ENCODE data around the gene GLIS2.
A peak's percentile ranks its signal among the peaks of the same experiment; 100 is the strongest.

The GLIS2 gene

DNA sequence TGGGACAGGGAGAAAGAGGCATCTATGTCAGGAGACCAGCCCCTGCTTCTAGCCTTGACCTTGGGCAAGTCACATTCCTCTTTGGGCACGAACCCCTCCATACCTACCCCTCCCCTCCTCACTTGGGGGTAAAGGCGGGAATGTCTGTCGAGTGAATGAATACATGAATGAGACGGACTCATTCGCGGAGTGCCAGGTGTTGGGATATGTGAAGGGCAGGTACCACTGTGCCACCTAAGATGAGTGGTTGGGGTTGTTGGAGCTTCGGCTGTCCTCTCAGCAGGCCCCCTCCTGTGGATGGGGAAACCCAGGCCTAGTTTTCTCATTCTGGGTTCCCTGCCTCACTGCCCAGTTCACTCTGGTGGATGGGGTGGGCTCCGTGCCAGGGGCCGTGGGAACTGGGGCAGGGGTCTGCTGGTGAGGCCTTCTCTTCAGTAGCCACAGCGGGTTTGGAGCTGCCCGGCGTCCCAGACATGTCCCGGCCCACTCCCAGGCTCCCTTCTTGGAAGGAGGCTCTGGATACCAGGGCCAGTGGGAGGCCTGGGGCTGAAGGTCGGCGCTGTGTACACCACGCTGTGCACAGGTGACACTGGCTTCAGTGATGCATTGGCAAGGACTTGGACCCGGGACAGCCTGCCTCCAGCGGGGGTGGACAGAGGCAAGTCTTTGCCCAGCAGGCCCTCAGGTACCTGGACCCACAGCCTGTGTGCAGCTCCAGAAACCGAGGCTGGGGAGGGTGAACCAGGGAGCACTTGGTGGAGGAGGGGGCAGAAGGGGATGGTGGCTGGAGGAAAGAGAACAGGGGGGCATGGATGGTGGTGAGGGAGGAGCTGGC, 5.6 kb downstream of the GLIS2 start:
- Histone ChIP-seq H3K4me1 (peaks cover 46% of the 10 kb centered on the region), H3K27me3 (ENCODE audit: control insufficient read depth, insufficient read depth, low read length) (no peaks in the 10 kb centered on the region), H3K9me3 (ENCODE audit: control insufficient read depth, low read length) (no peaks in the 10 kb centered on the region), H3K9ac (no peak overlapping the region), H2AFZ (no peak overlapping the region), H3K79me2 (peaks cover 83% of the 10 kb centered on the region), H3K27ac (no peak overlapping the region), H3K4me3 (ENCODE audit: low read depth, low read length) (no peak overlapping the region), H3K36me3 (ENCODE audit: control insufficient read depth, insufficient read depth, low read length) (no peaks in the 10 kb centered on the region), H3K4me2 (ENCODE audit: low read length) (no peak overlapping the region)
- TF ChIP-seq, protein P1, sequence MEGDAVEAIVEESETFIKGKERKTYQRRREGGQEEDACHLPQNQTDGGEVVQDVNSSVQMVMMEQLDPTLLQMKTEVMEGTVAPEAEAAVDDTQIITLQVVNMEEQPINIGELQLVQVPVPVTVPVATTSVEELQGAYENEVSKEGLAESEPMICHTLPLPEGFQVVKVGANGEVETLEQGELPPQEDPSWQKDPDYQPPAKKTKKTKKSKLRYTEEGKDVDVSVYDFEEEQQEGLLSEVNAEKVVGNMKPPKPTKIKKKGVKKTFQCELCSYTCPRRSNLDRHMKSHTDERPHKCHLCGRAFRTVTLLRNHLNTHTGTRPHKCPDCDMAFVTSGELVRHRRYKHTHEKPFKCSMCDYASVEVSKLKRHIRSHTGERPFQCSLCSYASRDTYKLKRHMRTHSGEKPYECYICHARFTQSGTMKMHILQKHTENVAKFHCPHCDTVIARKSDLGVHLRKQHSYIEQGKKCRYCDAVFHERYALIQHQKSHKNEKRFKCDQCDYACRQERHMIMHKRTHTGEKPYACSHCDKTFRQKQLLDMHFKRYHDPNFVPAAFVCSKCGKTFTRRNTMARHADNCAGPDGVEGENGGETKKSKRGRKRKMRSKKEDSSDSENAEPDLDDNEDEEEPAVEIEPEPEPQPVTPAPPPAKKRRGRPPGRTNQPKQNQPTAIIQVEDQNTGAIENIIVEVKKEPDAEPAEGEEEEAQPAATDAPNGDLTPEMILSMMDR (IDR thresholded peaks at IDR 0.05), result no peak

DNA sequence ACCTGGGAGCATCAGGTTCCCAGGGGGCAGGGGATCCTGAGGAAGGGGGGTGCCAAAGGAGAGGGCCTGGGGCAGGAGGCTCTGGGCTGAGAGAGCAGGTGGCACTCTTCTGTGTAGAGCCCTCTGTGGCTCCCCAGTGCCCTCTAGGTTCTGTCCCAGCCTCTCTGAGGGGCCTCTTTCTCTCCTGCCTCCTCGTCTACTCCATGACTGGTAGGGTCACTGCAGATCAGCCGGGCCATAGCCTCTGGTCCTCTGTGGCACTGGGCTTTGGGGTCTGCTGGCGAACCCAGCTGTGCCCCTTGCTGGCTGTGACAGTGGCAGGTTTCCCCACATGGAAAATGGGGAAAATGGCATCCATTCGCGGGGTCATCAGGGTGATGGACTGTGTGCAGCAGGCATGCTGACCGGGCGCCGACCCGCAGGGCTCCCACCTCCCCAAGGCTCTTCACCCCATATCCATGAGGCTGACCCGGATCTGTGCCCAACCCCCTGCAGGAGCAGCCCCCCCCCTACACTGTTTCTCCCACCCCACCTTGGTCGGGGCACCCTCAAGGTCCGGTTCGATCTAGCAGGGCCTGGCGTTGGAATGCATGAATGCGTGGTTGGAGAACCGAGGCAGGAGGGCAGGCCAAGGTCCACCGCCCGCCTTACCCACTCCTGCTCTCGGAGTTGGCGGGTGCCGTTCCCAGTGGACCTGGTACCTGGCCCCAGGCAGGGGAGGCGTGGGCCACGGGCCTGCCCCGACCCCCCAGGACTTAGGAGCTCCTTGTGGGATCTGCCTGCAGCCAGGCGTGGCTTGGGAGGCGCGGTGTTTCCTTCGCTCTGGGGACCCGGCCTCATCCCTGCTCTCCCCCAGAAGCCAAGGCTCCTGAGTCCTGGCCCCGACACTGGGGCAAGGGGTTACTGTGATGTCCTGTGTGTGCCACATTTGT, 6.5 kb downstream of the GLIS2 start:
- Histone ChIP-seq H3K36me3 (ENCODE audit: control insufficient read depth, insufficient read depth, low read length) (no peaks in the 10 kb centered on the region), H3K4me2 (ENCODE audit: low read length) (no peak overlapping the region), H3K4me3 (ENCODE audit: low read depth, low read length) (no peak overlapping the region), H2AFZ (no peak overlapping the region), H3K27ac (peak overlapping the region; percentile 91), H3K9me3 (ENCODE audit: control insufficient read depth, low read length) (no peaks in the 10 kb centered on the region), H3K4me1 (peaks cover 46% of the 10 kb centered on the region), H3K9ac (no peak overlapping the region), H3K27me3 (ENCODE audit: control insufficient read depth, insufficient read depth, low read length) (no peaks in the 10 kb centered on the region), H3K79me2 (peaks cover 85% of the 10 kb centered on the region)
- TF ChIP-seq, protein P1 (IDR thresholded peaks at IDR 0.05), result no peak

- Histone ChIP-seq H3K79me2 (peaks cover 76% of the 10 kb centered on the region), H3K27me3 (ENCODE audit: control insufficient read depth, insufficient read depth, low read length) (no peaks in the 10 kb centered on the region), H3K4me3 (ENCODE audit: low read depth, low read length) (no peak overlapping the region), H3K36me3 (ENCODE audit: control insufficient read depth, insufficient read depth, low read length) (no peaks in the 10 kb centered on the region), H3K4me2 (ENCODE audit: low read length) (peak overlapping the region; percentile 57), H3K4me1 (peaks cover 42% of the 10 kb centered on the region), H2AFZ (peak overlapping the region; percentile 4), H3K9ac (no peak overlapping the region), H3K27ac (peak overlapping the region; percentile 91), H3K9me3 (ENCODE audit: control insufficient read depth, low read length) (no peaks in the 10 kb centered on the region)
- TF ChIP-seq, protein P1 (IDR thresholded peaks at IDR 0.05), result no peak
Observed at GRCh38 chr16:4323071-4323844, 7.4 kb downstream of the GLIS2 start.

- Histone ChIP-seq H3K9ac (no peak overlapping the region), H3K79me2 (peaks cover 69% of the 10 kb centered on the region), H3K4me2 (ENCODE audit: low read length) (peak overlapping the region; percentile 57), H2AFZ (peak overlapping the region; percentile 4), H3K36me3 (ENCODE audit: control insufficient read depth, insufficient read depth, low read length) (no peaks in the 10 kb centered on the region), H3K9me3 (ENCODE audit: control insufficient read depth, low read length) (no peaks in the 10 kb centered on the region), H3K27ac (peak overlapping the region; percentile 91), H3K4me3 (ENCODE audit: low read depth, low read length) (no peak overlapping the region), H3K4me1 (peaks cover 49% of the 10 kb centered on the region), H3K27me3 (ENCODE audit: control insufficient read depth, insufficient read depth, low read length) (no peaks in the 10 kb centered on the region)
- TF ChIP-seq, protein P1 (IDR thresholded peaks at IDR 0.05), result no peak
Observed at GRCh38 chr16:4323845-4324488, 8.1 kb downstream of the GLIS2 start.
